ENCODE results near the gene AADAT.

- TF ChIP-seq CTCF (IDR thresholded peaks at IDR 0.05) (no peak), POLR2A (IDR thresholded peaks at IDR 0.05) (no peak)
Measured at GRCh38 chr4:170015285-170015684, 74.5 kb downstream of the AADAT start.

Data from body of pancreas (tissue), 4 donors.